K562 (cell line): ENCODE results near the gene MEF2D. TPM values are rescaled to one million over a fixed set of nuclear protein-coding genes. Genes with fewer than 3 reads are reported as not detected.
A peak's percentile ranks its signal among the peaks of the same experiment; 100 is the strongest.

Source experiments
- ATAC-seq: fragments of 200-7000 bp; cut with Tn5 transposase; 3 replicates; pipeline ENCODE4 v1.9.1; 2020; ENCODE audit warnings: moderate library complexity
- BruUV-seq: library from RNA; stranded (reverse); fragments of 400-500 nt; replicated peaks from 2 replicates; lab custom pipeline; 2021; lab: Mats Ljungman, UMichigan
- CTCF ChIA-PET: fragments of 300-600 bp; formaldehyde crosslinking; extraction: SDS; loops from one replicate; lab custom pipeline; 2021; ENCODE audit warnings: low intra/inter-chr PET ratio; lab: Yijun Ruan, JAX
- POLR2A ChIA-PET: fragments of 300-600, 350-650 bp; sonication (Branson Sonifier 250); formaldehyde crosslinking; extraction: SDS; loops from one replicate; lab custom pipeline; 2021; ENCODE audit warnings: antibody characterized with exemption, inconsistent platforms; lab: Yijun Ruan, JAX
- DNase-seq, 4 experiments: peaks; one replicate each; pipeline versions ENCODE4 v3.0.0 to v3.0.0-alpha.2; 2011 to 2018; ENCODE audit warnings: low spot score in 3 of 4, mixed read lengths in 3 of 4; ENCODE audit errors: extremely low read depth in 1 of 4
- FAIRE-seq: peaks from 2 replicates; lab custom pipeline; 2011; peaks lifted over from hg19 to GRCh38; lab: Jason Lieb, UNC
- H2AFZ ChIP-seq: 2 replicates; pipeline ENCODE4 v1.6.0; 2011; ENCODE audit warnings: low read depth, low read length, control low read depth, inconsistent platforms
- H3K27ac ChIP-seq: fragments of 200-600 bp; 3 replicates; pipeline ENCODE4 v1.8.0; 2011; ENCODE audit warnings: low read depth, mild to moderate bottlenecking, control low read depth, inconsistent platforms, low read length, moderate library complexity, mixed read lengths; ENCODE audit errors: extremely low read depth
- H3K27me3 ChIP-seq, 2 experiments: fragments of 300-600 bp in 1 of 2; 2 replicates in 1 of 2; 3 replicates in 1 of 2; pipeline versions ENCODE4 v1.6.0 to v1.8.0; 2011; ENCODE audit warnings: inconsistent platforms in 2 of 2, low read length in 2 of 2, mild to moderate bottlenecking in 1 of 2, mixed read lengths in 1 of 2, moderate library complexity in 1 of 2; ENCODE audit not compliant: control insufficient read depth in 2 of 2, insufficient read depth in 2 of 2
- H3K36me3 ChIP-seq: fragments of 300-600 bp; 3 replicates; pipeline ENCODE4 v1.8.0; 2011; ENCODE audit warnings: mild to moderate bottlenecking, low read length, inconsistent platforms; ENCODE audit not compliant: control insufficient read depth, insufficient read depth
- H3K4me1 ChIP-seq, 2 experiments: fragments of 200-600 bp in 1 of 2; replicated peaks in 1 of 2; 2 replicates in 1 of 2; 3 replicates in 1 of 2; pipeline versions ENCODE4 v1.5.1 to v1.8.0; 2011; ENCODE audit warnings: inconsistent platforms in 2 of 2, low read length in 2 of 2, mild to moderate bottlenecking in 1 of 2, mixed read lengths in 1 of 2, moderate library complexity in 1 of 2; ENCODE audit not compliant: control insufficient read depth in 2 of 2, insufficient read depth in 2 of 2
- H3K4me2 ChIP-seq: 2 replicates; pipeline ENCODE4 v1.6.1; 2011; ENCODE audit warnings: low read length, control low read depth, inconsistent platforms, mixed read lengths; ENCODE audit not compliant: insufficient read depth
- H3K4me3 ChIP-seq: fragments of 200-600 bp; sonication (generic), shearing (Covaris generic); 2 replicates; pipeline ENCODE4 v1.5.1; 2016; ENCODE audit warnings: control low read depth, inconsistent platforms
- H3K79me2 ChIP-seq: fragments of 200-600 bp; 3 replicates; pipeline ENCODE4 v1.8.0; 2011; ENCODE audit warnings: low read length, inconsistent platforms; ENCODE audit not compliant: control insufficient read depth, insufficient read depth
- H3K9ac ChIP-seq, 2 experiments: 2 replicates each; pipeline versions ENCODE4 v1.6.0 to v1.6.1; 2011; ENCODE audit warnings: low read depth in 2 of 2, low read length in 2 of 2, control low read depth in 1 of 2, inconsistent platforms in 1 of 2, mild to moderate bottlenecking in 1 of 2, mixed read lengths in 1 of 2; ENCODE audit not compliant: insufficient read depth in 1 of 2
- H3K9me1 ChIP-seq: one replicate; pipeline ENCODE4 v1.6.0; 2011; ENCODE audit warnings: inconsistent platforms, mild to moderate bottlenecking, low read length, moderate library complexity; ENCODE audit not compliant: control insufficient read depth, insufficient read depth
- H3K9me3 ChIP-seq: replicated peaks from 2 replicates; pipeline ENCODE4 v1.5.1; 2011; ENCODE audit warnings: low read depth, low read length, inconsistent platforms; ENCODE audit not compliant: control insufficient read depth, insufficient read depth
- H4K20me1 ChIP-seq: replicated peaks from 2 replicates; pipeline ENCODE4 v1.6.1; 2011; ENCODE audit warnings: low read length, inconsistent platforms, mixed read lengths; ENCODE audit not compliant: control insufficient read depth, insufficient read depth
- ETV5 ChIP-seq: sonication (generic); formaldehyde crosslinking; IDR thresholded peaks from 2 replicates; pipeline ENCODE4 v1.4.0; 2020; ENCODE audit warnings: low read depth, mild to moderate bottlenecking, missing genetic modification reagents
- GABPB2 ChIP-seq: fragments of 250-450 bp; sonication (Bioruptor Pico); conservative IDR thresholded peaks from 2 replicates; pipeline ENCODE4 v1.5.1; 2021; ENCODE audit warnings: mild to moderate bottlenecking
- MAFF ChIP-seq: IDR thresholded peaks from 2 replicates; pipeline ENCODE4 v1.6.1; 2012; ENCODE audit warnings: low read length, improper control_type of control experiment
- POLR2H ChIP-seq: IDR thresholded peaks from 2 replicates; pipeline ENCODE4 v1.6.1; 2016; ENCODE audit warnings: missing genetic modification characterization, low read depth, mild to moderate bottlenecking, control low read depth, missing compliant biosample characterization, moderate library complexity
- STAT5B ChIP-seq: fragments of 250-450 bp; sonication (Bioruptor Pico); IDR thresholded peaks from 2 replicates; pipeline ENCODE4 v1.8.0; 2021; ENCODE audit warnings: mild to moderate bottlenecking, inconsistent platforms
- TCFL5 ChIP-seq: fragments of 250-450 bp; sonication (Bioruptor Pico); conservative IDR thresholded peaks from 2 replicates; pipeline ENCODE4 v1.6.1; 2021; ENCODE audit warnings: mild to moderate bottlenecking, moderate library complexity, matching md5 sums
- ZNF232 ChIP-seq: sonication (generic); formaldehyde crosslinking; IDR thresholded peaks from 2 replicates; pipeline ENCODE4 v1.8.0; 2022; ENCODE audit warnings: mild to moderate bottlenecking, missing genetic modification reagents
- WGBS: fragments of 100-300 bp; shearing (Covaris generic); methylation state at CpG from one replicate; pipeline ENCODE4 v1.1.6; 2016; ENCODE audit warnings: low coverage, mixed read lengths; ENCODE audit not compliant: insufficient coverage; ENCODE audit errors: missing lambda C conversion rate; 5-methylcytosine and 5-hydroxymethylcytosine counted together
- in situ Hi-C: fragments of 300-500 bp; cut with MboI; formaldehyde crosslinking; loops from 4 replicates; pipeline ENCODE4 v1.15.0; 2018; ENCODE audit warnings: inconsistent platforms, mixed read lengths
- intact Hi-C: fragments of 100-400 bp; cut with micrococcal nuclease; formaldehyde crosslinking; loops from 2 replicates; pipeline ENCODE4 v1.14.2; 2022
- polyA plus RNA-seq, 8 experiments: library from polyadenylated mRNA; depleted of rRNA in 4 of 8; stranded (reverse) in 5 of 8; unstranded in 3 of 8; fragments of >200 nt; fragmentation: Nextera tagmentation in 2 of 8; fragmentation: Illumina TruSeq in 1 of 8; extraction: Ambion mirVana in 2 of 8; extraction: Trizol in 1 of 8; gene quantifications; 2 replicates each; pipeline versions ENCODE4 v1.2.1 to v1.2.3, GENCODE V29; 2011 to 2014; ENCODE audit warnings: inconsistent platforms in 1 of 8, missing spikeins in 1 of 8
- total RNA-seq, 7 experiments: library from RNA; depleted of rRNA in 6 of 7; stranded (reverse); fragments of >200 nt in 6 of 7; fragmentation: Illumina TruSeq in 2 of 7; extraction: Trizol in 2 of 7; gene quantifications; 2 replicates each; pipeline versions ENCODE4 v1.2.1 to v1.2.3, GENCODE V29; 2011 to 2021; ENCODE audit warnings: low replicate concordance in 1 of 7
- TF ChIP-seq, protein P1 (sequence below): fragments of 450-650 bp; IDR thresholded peaks from 2 replicates; pipeline ENCODE4 v1.7.0; 2016; ENCODE audit warnings: borderline replicate concordance
- TF ChIP-seq, protein P2 (sequence below): sonication (generic); formaldehyde crosslinking; IDR thresholded peaks from 2 replicates; pipeline ENCODE4 v1.8.1; 2023; ENCODE audit warnings: mild to moderate bottlenecking, missing genetic modification reagents

MEF2D gene
- total and polyA plus RNA-seq, 9 of the 15 experiments (the other 6 are each of a cell fraction or from before 2014, with no cell fraction given) = 0.10 to 19.5 (median 2.6) TPM

DNA sequence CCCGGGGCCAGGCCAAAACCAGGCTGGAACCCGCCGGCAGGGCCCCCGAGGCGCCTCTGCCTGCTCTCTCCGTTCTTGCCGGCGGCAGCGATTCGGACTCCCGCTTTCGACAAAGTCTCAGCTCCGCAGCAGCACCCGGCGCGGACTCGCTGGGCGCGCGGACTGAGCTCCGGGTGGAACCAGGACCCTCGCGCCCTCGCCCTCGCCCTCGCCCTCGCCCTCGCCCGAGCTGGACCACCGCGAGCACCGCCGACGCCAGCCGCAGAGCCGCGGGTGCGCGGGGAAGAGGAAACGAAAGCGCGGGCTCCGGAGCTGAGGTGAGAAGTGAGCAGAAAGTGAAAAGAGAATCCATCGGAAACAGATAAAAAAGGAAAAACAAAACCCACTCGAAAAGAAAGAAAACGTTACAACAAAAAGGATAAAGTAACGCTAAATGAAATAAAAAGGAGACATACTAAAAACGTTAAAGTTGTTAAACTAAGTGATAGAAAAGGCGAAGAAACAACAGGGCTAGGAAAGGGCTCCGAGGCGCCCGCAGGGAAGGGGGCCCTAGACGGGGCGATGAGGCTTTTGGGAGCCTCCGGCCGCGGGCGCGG, 64.9 kb downstream of the MEF2D start (continued):
- TF ChIP-seq, protein P1, sequence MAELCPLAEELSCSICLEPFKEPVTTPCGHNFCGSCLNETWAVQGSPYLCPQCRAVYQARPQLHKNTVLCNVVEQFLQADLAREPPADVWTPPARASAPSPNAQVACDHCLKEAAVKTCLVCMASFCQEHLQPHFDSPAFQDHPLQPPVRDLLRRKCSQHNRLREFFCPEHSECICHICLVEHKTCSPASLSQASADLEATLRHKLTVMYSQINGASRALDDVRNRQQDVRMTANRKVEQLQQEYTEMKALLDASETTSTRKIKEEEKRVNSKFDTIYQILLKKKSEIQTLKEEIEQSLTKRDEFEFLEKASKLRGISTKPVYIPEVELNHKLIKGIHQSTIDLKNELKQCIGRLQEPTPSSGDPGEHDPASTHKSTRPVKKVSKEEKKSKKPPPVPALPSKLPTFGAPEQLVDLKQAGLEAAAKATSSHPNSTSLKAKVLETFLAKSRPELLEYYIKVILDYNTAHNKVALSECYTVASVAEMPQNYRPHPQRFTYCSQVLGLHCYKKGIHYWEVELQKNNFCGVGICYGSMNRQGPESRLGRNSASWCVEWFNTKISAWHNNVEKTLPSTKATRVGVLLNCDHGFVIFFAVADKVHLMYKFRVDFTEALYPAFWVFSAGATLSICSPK = no peak
- no peak for TF ChIP-seq ZNF232 (CRISPR knock-in tag)
- TF ChIP-seq TCFL5 (CRISPR knock-in tag) = no peak
- TF ChIP-seq STAT5B (CRISPR knock-in tag) = no peak
- no peak for TF ChIP-seq ETV5
- TF ChIP-seq POLR2H (tag) = no peak
- no peak for TF ChIP-seq MAFF

DNA sequence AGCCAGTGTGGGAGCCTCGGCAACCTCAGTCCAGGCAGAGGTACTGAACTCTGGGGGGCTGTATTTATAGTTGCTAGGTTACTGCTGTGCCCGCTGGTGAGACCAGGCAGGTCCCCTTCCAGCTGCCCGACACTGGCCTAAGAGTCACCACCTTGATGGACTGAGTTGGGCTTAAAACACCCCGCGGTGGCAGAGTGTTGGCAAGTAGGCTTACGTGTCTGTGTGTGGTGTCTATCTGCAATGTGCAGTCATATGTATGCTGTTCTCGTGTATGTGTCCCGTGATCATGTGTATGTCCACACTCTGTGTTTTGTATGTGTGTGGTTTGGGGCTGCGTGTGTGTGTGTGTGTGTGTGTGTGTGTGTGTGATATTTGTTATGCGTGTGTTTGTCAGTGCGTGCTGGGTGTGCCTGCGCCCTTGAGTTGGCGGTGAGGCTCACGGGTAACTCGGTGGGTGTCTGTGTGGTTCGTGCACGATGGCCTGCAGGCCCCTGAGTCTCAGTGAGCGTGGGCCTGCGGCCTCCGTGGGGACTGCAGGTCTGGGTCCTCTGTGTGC, 65.5 kb downstream of the MEF2D start:
- FAIRE-seq (no peak), ATAC-seq (no peak), DNase-seq (no peak)
- BruUV-seq = no TSS peak
- Histone ChIP-seq H3K9me3 (no peaks in the 10 kb centered on the region), H3K4me2 (no peak overlapping the region), H4K20me1 (no peaks in the 10 kb centered on the region), H3K27me3 (peaks cover 56 to 59% of the 10 kb centered on the region in 2 experiments), H3K4me1 (peaks cover 8 to 15% of the 10 kb centered on the region in 2 experiments; a peak in 4 of 5 replicates), H3K9me1 (no peaks in the 10 kb centered on the region), H3K27ac (no peak overlapping the region), H3K9ac (no peak overlapping the region), H2AFZ (no peak overlapping the region), H3K79me2 (no peaks in the 10 kb centered on the region), H3K4me3 (no peak overlapping the region), H3K36me3 (no peaks in the 10 kb centered on the region)
- ChIA-PET CTCF (no interaction called here), POLR2A (no interaction called here)
- TF ChIP-seq GABPB2 (CRISPR knock-in tag) = no peak
- TF ChIP-seq, protein P2, sequence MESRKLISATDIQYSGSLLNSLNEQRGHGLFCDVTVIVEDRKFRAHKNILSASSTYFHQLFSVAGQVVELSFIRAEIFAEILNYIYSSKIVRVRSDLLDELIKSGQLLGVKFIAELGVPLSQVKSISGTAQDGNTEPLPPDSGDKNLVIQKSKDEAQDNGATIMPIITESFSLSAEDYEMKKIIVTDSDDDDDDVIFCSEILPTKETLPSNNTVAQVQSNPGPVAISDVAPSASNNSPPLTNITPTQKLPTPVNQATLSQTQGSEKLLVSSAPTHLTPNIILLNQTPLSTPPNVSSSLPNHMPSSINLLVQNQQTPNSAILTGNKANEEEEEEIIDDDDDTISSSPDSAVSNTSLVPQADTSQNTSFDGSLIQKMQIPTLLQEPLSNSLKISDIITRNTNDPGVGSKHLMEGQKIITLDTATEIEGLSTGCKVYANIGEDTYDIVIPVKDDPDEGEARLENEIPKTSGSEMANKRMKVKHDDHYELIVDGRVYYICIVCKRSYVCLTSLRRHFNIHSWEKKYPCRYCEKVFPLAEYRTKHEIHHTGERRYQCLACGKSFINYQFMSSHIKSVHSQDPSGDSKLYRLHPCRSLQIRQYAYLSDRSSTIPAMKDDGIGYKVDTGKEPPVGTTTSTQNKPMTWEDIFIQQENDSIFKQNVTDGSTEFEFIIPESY = 0 out of 2 replicates have a peak, but pooled peaks have one; percentile 52
- in situ Hi-C loops (no loop called here), intact Hi-C loops (no loop called here)
- WGBS = 24% methylated on average over 20 of the region's 20 CpGs
